ENCODE data around the gene C2orf68.

GRCh38 chr2:85601771-85602475 is 9.9 kb downstream of the C2orf68 start:
- TF ChIP-seq SP2 (tag by site-specific recombination; IDR thresholded peaks at IDR 0.05) (peak; percentile 33), ZNF707 (tag by site-specific recombination; IDR thresholded peaks at IDR 0.05) (no peak)

Measured in HEK293 (cell line).